Esophagus muscularis mucosa (tissue), 4 donors: ENCODE measurements around the gene SYNGR4.

Experiments
- EP300 ChIP-seq: sonication (generic); formaldehyde crosslinking; IDR thresholded peaks from one replicate; pipeline ENCODE4 v1.6.1; 2017; ENCODE audit warnings: antibody characterized with exemption
- POLR2A ChIP-seq: fragments of 450-650 bp; IDR thresholded peaks from one replicate; pipeline ENCODE4 v1.6.1; 2017; ENCODE audit warnings: antibody characterized with exemption, moderate library complexity, mild to moderate bottlenecking, low read depth
- POLR2AphosphoS5 ChIP-seq, 2 donors: sonication (generic); formaldehyde crosslinking; IDR thresholded peaks; one replicate each; pipeline ENCODE4 v1.6.1; 2017; ENCODE audit warnings: antibody characterized with exemption in 2 of 2
- TF ChIP-seq, protein P1 (sequence below), 3 experiments: fragments of 200-600 bp in 2 of 3; fragments of 450-650 bp in 1 of 3; sonication (generic) in 2 of 3; IDR thresholded peaks; one replicate each; pipeline ENCODE4 v1.5.1; 2017 to 2019; ENCODE audit warnings: antibody characterized with exemption in 3 of 3, mild to moderate bottlenecking in 2 of 3, moderate library complexity in 1 of 3

DNA sequence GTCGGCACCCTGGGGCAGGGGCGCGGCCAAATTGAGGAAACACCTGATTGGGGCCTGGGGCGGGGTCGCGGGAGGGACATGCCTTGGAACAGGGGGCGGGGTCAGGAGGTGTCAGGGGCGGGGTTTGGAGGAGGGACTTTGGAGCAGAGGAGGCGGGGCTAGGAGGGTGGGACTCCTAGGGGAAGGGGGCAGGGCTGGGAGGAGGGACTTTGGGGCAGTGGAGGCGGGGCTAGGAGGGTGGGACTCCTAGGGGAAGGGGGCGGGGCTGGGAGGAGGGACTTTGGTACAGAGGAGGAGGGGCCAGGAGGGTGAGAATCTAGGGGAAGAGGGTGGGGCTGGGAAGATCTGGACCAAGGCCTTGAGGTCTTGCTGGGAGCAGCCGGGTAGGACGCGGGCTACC, 51.2 kb downstream of the SYNGR4 start:
- TF ChIP-seq, protein P1, sequence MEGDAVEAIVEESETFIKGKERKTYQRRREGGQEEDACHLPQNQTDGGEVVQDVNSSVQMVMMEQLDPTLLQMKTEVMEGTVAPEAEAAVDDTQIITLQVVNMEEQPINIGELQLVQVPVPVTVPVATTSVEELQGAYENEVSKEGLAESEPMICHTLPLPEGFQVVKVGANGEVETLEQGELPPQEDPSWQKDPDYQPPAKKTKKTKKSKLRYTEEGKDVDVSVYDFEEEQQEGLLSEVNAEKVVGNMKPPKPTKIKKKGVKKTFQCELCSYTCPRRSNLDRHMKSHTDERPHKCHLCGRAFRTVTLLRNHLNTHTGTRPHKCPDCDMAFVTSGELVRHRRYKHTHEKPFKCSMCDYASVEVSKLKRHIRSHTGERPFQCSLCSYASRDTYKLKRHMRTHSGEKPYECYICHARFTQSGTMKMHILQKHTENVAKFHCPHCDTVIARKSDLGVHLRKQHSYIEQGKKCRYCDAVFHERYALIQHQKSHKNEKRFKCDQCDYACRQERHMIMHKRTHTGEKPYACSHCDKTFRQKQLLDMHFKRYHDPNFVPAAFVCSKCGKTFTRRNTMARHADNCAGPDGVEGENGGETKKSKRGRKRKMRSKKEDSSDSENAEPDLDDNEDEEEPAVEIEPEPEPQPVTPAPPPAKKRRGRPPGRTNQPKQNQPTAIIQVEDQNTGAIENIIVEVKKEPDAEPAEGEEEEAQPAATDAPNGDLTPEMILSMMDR (IDR thresholded peaks at IDR 0.05) = no peak
- TF ChIP-seq POLR2A = no peak
- no peak for TF ChIP-seq POLR2AphosphoS5 (IDR thresholded peaks at IDR 0.05)
- TF ChIP-seq EP300 = no peak
